Stimulated activated naive CD8-positive, alpha-beta T cell treated with anti-CD3 and anti-CD28 coated beads, Interleukin-15, amount 100 ng/mL, for 72 hours (primary cell): ENCODE data around the gene MRPS35.

Experiments used
- ATAC-seq: fragments of 150-1000 bp; cut with Tn5 transposase; 2 replicates; pipeline ENCODE4 v1.10.0; 2021; ENCODE audit warnings: mild to moderate bottlenecking, moderate library complexity
- DNase-seq, 2 donors: peaks; one replicate each; pipeline ENCODE4 v3.0.0; 2021 to 2022
- H3K27ac Mint-ChIP-seq, 2 donors: one replicate each; pipeline ENCODE4 v1.8.0; 2022; ENCODE audit warnings: mild to moderate bottlenecking in 2 of 2, mixed read lengths in 2 of 2, moderate library complexity in 2 of 2
- H3K27me3 Mint-ChIP-seq: one replicate; pipeline ENCODE4 v1.8.0; 2022; ENCODE audit warnings: mixed read lengths
- H3K4me1 Mint-ChIP-seq: one replicate; pipeline ENCODE4 v1.8.0; 2022; ENCODE audit warnings: mild to moderate bottlenecking, mixed read lengths
- H3K4me3 Mint-ChIP-seq, 2 donors: one replicate each; pipeline ENCODE4 v1.8.0; 2022; ENCODE audit warnings: mild to moderate bottlenecking in 2 of 2, mixed read lengths in 2 of 2, moderate library complexity in 1 of 2
- H3K9me3 Mint-ChIP-seq, 2 donors: one replicate each; pipeline ENCODE4 v1.8.0; 2022; ENCODE audit warnings: mixed read lengths in 2 of 2

Gene MRPS35

DNA sequence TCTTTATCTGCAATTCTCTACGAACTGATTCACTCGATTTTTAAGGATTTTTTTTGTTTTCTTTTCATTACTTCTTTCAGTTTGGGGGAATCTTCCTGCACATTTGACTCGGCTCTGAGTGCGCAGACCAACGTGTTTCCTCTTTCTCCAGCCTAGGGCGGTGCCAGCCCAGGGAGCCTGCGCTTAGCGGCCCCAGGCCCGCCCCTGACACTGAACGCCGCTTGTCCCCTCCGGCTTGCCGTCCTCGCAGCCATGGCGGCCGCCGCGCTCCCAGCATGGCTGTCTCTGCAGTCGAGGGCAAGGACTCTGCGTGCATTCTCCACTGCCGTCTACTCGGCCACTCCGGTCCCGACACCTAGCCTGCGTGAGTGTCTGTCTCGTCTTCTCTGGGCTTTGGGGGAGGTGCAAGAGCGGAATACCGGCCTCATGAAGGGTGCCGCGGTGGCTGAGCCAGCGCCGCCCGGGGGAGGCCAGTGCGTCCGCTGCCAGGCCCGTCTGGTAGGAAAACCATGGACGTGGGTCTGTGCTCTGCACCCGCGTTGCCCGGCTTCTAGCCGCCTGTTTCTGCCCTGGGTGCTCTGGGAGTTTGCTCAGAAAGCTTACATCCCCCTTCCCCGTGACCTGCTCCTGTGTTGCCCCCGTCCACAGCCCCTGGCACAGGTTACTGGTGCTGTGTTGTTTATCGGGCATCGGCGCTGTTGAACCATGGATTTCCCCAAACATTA is at the start of gene MRPS35:
TSS of gene MRPS35 (plus strand) at position 241 of the 725 bp plus-strand sequence. CDS start at position 253, 12 bp downstream.
- ATAC-seq (peak; percentile 98), DNase-seq (peak; percentile 89 to 93)
- H3K27me3 Mint-ChIP-seq: no peaks in the 10 kb centered on the region
- peaks cover 26% of the 10 kb centered on the region for H3K4me1 Mint-ChIP-seq
- H3K27ac Mint-ChIP-seq: peak within 1 kb of the TSS; percentile 98
- H3K4me3 Mint-ChIP-seq: peak within 1 kb of the TSS; percentile 91 to 98
- H3K9me3 Mint-ChIP-seq: no peaks in the 10 kb centered on the region

DNA sequence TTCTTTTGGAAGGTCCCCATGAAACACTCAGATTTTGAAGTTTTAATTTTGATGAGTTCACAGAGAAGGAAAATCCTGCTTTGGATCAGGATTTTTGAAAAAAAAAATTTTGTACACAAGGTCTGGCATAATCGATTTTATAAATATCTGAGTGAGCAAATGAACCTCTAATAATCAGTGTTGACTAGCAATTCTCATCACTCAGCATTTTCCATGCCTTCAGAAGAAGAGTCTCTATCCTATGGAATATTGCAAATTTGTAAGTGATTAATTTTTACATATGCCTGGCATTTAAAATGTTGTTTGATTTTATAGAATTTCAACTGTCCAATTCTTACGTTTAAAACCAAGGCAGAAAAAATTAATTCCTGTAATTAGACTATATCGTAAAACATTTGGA is 44.9 kb upstream of the MRPS35 start:
- no peak for DNase-seq
- no peaks in the 10 kb centered on the region for H3K27me3 Mint-ChIP-seq
- ATAC-seq: no peak
- no peaks in the 10 kb centered on the region for H3K9me3 Mint-ChIP-seq
- no peaks in the 10 kb centered on the region for H3K4me1 Mint-ChIP-seq
- H3K4me3 Mint-ChIP-seq: no peak overlapping the region
- H3K27ac Mint-ChIP-seq: no peak overlapping the region

DNA sequence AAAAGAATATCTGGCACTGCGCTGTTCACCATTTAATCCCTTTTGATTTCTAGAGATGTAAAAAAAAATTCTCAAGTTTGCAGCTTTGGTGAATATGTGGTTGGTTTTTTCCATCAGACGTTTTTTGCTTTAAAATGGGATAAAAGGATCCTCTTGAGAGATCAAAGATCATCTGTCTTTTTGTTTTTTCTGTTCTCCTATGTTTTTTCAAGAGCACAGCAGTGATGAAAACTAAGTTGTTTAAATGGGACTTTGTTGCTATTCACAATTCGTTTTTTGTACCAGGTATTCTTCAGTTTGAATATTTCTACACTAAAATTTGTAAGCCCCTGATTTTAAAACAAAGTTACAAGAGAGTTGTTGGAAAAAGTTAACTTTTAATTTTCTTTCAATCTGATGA is 44.1 kb upstream of the MRPS35 start:
- Mint-ChIP-seq H3K27me3 (no peaks in the 10 kb centered on the region), H3K4me3 (no peak overlapping the region), H3K9me3 (no peaks in the 10 kb centered on the region)

DNA sequence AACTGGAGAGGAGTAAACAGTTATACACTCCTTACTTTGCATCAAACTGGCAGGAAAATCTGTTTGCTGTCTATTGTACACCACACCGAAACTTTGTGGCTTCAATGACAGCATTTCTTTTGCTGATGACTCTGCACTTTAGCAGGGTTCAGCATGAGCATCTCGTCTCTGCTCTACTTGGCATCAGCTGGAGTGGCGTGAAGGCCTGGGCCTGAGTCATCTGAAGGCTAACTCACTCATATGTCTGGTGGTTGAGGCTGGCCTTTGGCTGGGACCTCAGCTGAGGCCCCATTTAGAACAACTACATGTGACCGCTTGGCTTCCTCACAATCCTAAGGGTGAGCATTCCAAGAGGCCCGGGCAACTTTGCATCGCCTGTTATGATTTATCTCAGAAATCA is 43.1 kb upstream of the MRPS35 start:
- Mint-ChIP-seq H3K27me3 (no peaks in the 10 kb centered on the region), H3K27ac (no peak overlapping the region), H3K4me3 (no peak overlapping the region), H3K9me3 (no peaks in the 10 kb centered on the region), H3K4me1 (no peaks in the 10 kb centered on the region)
- ATAC-seq (no peak), DNase-seq (no peak)

More for the DNA sequence above, 44.1 kb upstream of the MRPS35 start:
- H3K4me1 Mint-ChIP-seq: no peaks in the 10 kb centered on the region
- H3K27ac Mint-ChIP-seq: no peak overlapping the region
- DNase-seq: no peak
- ATAC-seq: no peak

DNA sequence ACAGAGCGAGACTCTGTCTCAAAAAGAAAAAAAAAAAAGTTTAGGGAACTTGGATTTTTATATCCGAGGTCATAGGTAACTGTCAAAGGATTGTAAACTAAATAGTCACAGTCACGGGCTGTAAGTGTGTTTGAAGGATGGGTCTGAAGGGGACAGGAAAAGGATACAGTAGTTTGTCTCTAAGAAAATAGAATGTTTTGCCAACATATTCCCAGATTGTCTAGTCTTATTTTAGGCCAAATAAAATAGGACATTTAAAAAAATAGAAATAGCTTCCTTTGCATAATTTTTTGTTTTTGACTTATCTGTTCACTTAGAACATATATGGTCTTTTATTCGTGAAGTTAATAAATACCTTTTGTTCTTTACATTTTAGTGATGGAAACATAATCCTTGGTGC is 38.6 kb upstream of the MRPS35 start:
- Mint-ChIP-seq H3K27ac (no peak overlapping the region), H3K9me3 (no peaks in the 10 kb centered on the region), H3K4me1 (no peaks in the 10 kb centered on the region), H3K4me3 (no peak overlapping the region), H3K27me3 (no peaks in the 10 kb centered on the region)
- ATAC-seq: no peak
- DNase-seq: no peak

DNA sequence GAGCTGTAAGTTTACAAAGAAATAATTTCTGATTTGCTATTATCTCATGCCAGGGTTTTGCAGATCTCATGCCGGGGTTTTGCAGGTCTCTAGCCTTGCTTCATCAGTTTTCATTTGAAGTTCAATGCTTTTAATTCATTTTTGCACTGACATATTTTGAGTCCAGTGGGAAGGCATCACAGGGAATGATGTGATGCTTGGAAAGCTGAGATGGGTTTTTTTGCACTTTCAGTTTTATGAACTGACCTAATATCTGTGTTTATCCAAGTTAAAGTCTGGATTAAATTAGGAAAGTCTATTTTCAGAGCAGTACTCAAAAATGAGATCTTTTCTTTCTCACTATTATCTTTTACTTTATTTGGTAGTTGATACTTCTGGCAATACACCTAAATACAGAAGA is 38.0 kb upstream of the MRPS35 start:
- no peak for DNase-seq

DNA sequence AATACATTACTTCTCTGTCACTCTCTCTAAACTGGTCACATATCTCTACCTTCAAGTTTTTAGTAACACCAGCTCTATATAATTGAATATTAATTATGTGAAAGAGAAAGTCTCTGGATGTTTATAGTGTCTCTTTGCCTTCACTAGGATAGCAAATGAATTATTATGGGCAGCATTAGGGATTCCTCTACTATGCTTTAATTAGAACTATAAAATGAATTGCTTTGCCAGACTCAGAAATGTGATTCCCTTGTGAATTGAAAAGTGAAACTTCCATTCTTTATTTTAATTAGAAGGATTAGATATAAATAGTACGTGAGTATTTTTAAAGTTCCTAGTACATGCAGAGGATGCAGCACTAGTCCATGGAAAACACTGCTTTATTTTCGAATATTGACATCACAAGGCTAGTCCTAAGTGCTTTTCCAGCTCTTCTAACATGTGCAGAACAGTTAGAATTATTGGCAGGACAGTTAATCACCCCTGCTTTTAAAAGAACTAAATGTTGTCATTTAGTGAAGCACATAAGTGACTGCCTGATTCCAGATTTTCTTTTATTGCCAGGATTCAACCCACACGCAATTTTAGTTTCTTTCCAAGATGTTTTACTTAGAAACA is 37.4 kb upstream of the MRPS35 start:
- H3K27ac Mint-ChIP-seq: no peak overlapping the region
- no peak overlapping the region for H3K4me3 Mint-ChIP-seq
- ATAC-seq (no peak), DNase-seq (no peak)
- H3K27me3 Mint-ChIP-seq: no peaks in the 10 kb centered on the region
- no peaks in the 10 kb centered on the region for H3K9me3 Mint-ChIP-seq
- no peaks in the 10 kb centered on the region for H3K4me1 Mint-ChIP-seq

More for the DNA sequence above, 38.0 kb upstream of the MRPS35 start:
- Mint-ChIP-seq H3K27me3 (no peaks in the 10 kb centered on the region), H3K27ac (no peak overlapping the region), H3K9me3 (no peaks in the 10 kb centered on the region), H3K4me3 (no peak overlapping the region), H3K4me1 (no peaks in the 10 kb centered on the region)
- no peak for ATAC-seq

DNA sequence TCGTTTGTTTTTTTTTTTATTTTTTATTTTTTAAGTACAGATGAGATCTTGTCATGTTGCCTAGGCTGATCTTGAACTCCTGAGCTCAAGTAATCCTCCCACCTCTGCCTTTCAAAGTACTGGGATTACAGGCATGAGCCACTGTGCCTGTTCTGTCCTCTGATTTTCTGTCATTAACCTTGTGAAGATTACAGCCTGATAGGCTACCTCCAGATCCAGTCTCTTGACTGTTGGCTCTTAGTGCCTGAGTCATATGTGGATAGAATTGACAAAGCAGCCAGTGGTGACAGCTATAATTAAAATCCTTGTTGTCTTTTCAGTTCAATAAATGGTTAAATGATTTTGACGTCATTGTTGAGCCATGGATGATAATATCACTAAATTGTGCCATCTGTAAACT is 35.6 kb upstream of the MRPS35 start:
- DNase-seq: no peak
- no peaks in the 10 kb centered on the region for H3K4me1 Mint-ChIP-seq
- H3K27me3 Mint-ChIP-seq: no peaks in the 10 kb centered on the region
- no peak overlapping the region for H3K27ac Mint-ChIP-seq
- H3K9me3 Mint-ChIP-seq: no peaks in the 10 kb centered on the region
- ATAC-seq: no peak
- H3K4me3 Mint-ChIP-seq: no peak overlapping the region

DNA sequence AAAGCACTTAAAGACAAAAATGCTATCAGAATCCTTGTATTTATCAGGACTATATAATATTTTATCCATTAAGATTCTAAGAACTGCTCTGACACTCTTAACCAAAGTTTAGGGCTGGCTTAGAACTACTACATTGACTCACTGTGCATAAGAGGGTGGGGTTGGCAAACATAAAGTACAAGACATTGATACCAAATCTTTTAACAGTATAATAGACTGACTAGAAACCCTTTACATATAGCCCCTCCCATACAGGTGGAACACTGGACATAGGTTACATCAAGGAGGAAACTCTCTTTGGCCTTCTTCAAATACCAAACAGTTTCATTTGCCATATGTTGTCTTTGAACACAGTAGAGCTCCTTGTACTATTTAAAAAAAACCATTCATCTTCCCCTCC is 30.0 kb upstream of the MRPS35 start:
- no peak overlapping the region for H3K4me3 Mint-ChIP-seq
- H3K9me3 Mint-ChIP-seq: no peaks in the 10 kb centered on the region
- H3K27me3 Mint-ChIP-seq: no peaks in the 10 kb centered on the region
- no peak for ATAC-seq
- DNase-seq: no peak
- no peaks in the 10 kb centered on the region for H3K4me1 Mint-ChIP-seq
- no peak overlapping the region for H3K27ac Mint-ChIP-seq

DNA sequence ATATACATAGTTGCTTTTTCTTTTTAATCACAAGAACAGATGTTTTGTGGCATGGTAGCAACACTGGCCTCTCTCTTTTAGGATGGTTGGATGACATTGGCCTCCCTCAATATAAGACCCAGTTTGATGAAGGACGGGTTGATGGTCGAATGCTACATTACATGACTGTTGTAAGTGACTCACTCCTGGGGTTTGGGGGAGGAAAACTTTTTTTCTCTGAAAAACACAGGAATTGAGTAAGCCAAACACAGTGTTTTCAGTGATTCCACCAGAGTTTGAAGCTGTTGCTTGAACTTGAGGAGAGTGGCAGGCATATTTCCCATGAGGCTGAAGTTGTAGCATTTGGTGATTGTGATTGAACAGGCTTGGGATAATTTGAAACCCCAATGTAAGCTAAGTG is 28.1 kb upstream of the MRPS35 start:
- ATAC-seq (no peak), DNase-seq (no peak)
- H3K27ac Mint-ChIP-seq: no peak overlapping the region
- H3K9me3 Mint-ChIP-seq: no peaks in the 10 kb centered on the region
- H3K4me3 Mint-ChIP-seq: no peak overlapping the region
- H3K27me3 Mint-ChIP-seq: no peaks in the 10 kb centered on the region
- H3K4me1 Mint-ChIP-seq: no peaks in the 10 kb centered on the region

DNA sequence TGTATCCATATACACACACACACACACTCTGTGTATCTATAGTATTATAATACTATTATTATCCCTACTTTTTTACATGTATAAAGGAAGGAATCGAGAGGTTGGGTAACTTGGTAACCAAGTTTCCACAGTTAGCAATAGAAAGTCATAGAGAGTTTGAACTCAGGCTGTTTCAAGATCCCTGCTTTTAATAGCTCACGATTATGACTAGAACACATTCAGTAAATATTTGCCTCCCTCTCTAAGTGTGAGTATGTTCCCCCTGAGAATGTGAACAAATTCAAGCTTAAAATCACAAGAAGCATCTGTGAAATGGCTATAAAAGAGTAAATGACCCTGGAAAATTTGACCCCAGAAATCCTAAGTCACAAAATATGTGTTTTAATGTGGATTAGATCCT is 25.4 kb upstream of the MRPS35 start:
- no peak for ATAC-seq
- no peak overlapping the region for H3K4me3 Mint-ChIP-seq
- H3K4me1 Mint-ChIP-seq: no peaks in the 10 kb centered on the region
- H3K27me3 Mint-ChIP-seq: no peaks in the 10 kb centered on the region
- no peak overlapping the region for H3K27ac Mint-ChIP-seq
- no peaks in the 10 kb centered on the region for H3K9me3 Mint-ChIP-seq
- no peak for DNase-seq

DNA sequence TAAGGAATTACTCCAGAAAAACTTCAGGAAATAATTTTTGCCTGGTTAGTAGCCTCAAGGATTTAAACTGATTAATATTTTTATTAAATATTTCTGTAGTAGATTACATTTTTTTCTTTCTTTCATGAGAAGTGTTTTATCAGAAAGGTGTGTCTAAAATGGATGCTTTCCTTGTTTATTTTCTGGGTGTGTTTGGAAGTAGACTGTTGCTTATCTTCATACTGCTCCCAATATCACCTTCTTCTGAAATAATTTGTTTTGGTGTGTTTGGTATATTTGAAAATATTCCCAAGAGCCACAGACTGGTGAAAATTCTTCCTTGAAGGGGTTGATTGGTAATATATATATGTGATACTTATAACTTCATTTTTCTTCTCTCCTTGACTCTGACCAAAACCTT is 24.5 kb upstream of the MRPS35 start:
- H3K27me3 Mint-ChIP-seq: no peaks in the 10 kb centered on the region
- ATAC-seq (no peak), DNase-seq (no peak)
- no peaks in the 10 kb centered on the region for H3K9me3 Mint-ChIP-seq
- no peak overlapping the region for H3K27ac Mint-ChIP-seq
- H3K4me3 Mint-ChIP-seq: no peak overlapping the region
- H3K4me1 Mint-ChIP-seq: no peaks in the 10 kb centered on the region

DNA sequence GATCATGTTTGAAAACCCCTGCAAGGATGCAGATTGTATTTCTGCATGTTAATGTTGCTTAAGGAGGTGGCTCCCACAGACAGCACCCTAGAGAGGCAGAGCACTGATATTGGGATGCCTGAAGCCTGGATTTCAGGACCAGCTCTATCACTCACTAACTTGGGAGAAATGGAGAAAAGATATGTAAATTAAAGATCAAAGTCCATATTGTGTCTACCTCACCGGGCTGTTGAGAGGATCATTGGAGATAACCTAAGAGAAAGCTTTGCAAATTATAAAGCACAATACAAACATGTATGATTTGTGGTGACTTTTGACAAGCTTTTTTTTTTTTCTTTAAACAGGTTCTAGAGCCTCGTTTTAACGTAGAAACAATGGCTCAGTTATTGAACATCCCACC is 22.0 kb upstream of the MRPS35 start:
- Mint-ChIP-seq H3K4me1 (no peaks in the 10 kb centered on the region), H3K27ac (no peak overlapping the region), H3K27me3 (no peaks in the 10 kb centered on the region), H3K4me3 (no peak overlapping the region), H3K9me3 (no peaks in the 10 kb centered on the region)
- DNase-seq (no peak), ATAC-seq (no peak)

DNA sequence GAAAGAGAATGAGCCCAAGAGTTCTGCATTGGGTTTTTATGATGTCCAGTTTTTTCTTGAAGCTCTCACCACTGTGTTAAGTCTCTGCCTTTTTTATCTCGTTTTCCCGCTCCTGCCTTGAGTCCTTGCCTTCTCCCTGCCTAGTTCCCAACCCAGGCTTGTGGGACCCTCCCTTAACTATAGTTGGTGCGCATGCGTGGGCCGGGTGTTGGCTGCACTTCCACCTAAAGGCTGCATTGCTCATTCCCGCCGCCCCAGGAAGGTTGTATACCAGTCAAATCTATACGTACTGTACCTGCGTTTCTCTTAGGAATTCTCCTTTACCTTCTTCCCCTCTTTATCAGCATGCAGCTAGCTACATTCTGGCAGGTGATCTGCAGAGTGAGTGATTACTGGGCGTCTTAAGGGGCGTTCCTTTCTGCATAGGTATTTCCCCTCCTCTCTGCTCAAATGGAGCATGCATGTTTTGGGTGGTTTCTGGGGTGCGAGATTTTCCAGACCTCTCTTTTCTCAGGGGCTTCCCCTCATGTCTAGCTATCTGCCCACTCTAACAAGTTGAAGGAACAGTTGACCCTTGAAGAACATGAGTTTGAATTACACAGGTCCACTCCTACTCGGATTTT is 21.0 kb upstream of the MRPS35 start:
- no peak overlapping the region for H3K4me3 Mint-ChIP-seq
- ATAC-seq (no peak), DNase-seq (no peak)
- no peaks in the 10 kb centered on the region for H3K9me3 Mint-ChIP-seq
- H3K27ac Mint-ChIP-seq: no peak overlapping the region
- no peaks in the 10 kb centered on the region for H3K4me1 Mint-ChIP-seq
- no peaks in the 10 kb centered on the region for H3K27me3 Mint-ChIP-seq

DNA sequence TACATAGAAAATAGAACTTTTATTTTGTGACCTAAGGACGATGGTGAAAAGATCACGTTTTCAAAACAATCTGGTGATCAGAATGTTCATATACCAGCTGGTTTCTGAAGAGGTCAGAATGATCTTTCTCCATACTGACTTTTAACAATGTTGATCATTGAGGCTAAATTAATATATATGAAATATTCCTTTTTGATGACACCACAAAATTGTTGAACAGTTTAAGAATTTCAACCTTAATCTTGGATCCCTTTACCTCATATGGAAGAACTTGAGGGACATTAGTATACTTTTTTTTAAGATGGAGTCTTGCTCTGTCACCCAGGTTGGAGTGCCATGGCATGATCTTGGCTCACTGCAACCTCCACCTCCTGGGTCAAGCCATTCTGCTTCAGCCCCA is 17.2 kb upstream of the MRPS35 start:
- Mint-ChIP-seq H3K4me1 (no peaks in the 10 kb centered on the region), H3K27me3 (no peaks in the 10 kb centered on the region), H3K9me3 (no peaks in the 10 kb centered on the region), H3K4me3 (no peak overlapping the region), H3K27ac (no peak overlapping the region)
- no peak for ATAC-seq
- DNase-seq: no peak

DNA sequence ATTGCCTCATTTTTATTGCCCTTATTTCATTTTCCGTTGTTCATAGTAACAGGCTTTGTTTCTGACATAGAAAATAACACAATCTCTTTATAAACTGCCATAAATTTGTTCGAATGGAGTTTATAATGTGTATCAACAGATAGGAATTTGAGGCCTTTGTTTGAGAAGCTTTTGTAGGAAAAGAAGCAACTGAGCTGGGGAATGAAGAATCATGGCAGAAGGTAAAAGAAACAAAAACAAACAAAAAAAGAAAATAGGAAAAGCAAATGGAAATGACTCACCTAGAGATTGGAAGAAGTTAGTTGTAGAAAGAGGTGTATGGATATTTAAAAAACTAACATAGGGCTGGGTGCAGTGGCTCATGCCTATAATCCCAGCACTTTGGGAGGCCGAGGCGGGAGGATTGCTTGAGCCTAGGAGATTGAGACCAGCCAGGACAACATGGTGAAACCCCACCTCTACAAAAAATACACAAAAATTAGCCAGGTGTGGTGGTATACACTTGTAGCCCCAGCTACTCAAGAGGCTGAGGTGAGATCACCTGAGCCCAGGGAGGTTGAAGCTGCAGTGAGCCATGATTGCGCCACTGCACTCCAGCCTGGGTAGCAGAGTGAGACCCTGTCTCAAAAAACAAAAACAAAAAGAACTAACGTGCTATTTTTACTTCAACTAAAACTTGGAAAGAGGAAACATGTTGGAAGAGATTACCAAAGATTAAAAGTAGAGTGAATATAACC is 14.9 kb upstream of the MRPS35 start:
- ATAC-seq: no peak
- H3K9me3 Mint-ChIP-seq: no peaks in the 10 kb centered on the region
- H3K27me3 Mint-ChIP-seq: no peaks in the 10 kb centered on the region
- H3K4me3 Mint-ChIP-seq: no peak overlapping the region
- no peak for DNase-seq
- no peak overlapping the region for H3K27ac Mint-ChIP-seq
- H3K4me1 Mint-ChIP-seq: no peaks in the 10 kb centered on the region
